ENCODE measurements around the gene PLEKHB1.

Gene PLEKHB1, protein sequence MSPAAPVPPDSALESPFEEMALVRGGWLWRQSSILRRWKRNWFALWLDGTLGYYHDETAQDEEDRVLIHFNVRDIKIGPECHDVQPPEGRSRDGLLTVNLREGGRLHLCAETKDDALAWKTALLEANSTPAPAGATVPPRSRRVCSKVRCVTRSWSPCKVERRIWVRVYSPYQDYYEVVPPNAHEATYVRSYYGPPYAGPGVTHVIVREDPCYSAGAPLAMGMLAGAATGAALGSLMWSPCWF
- 12.2 to 18.7 reads per million in 2 donors for total RNA-seq

DNA sequence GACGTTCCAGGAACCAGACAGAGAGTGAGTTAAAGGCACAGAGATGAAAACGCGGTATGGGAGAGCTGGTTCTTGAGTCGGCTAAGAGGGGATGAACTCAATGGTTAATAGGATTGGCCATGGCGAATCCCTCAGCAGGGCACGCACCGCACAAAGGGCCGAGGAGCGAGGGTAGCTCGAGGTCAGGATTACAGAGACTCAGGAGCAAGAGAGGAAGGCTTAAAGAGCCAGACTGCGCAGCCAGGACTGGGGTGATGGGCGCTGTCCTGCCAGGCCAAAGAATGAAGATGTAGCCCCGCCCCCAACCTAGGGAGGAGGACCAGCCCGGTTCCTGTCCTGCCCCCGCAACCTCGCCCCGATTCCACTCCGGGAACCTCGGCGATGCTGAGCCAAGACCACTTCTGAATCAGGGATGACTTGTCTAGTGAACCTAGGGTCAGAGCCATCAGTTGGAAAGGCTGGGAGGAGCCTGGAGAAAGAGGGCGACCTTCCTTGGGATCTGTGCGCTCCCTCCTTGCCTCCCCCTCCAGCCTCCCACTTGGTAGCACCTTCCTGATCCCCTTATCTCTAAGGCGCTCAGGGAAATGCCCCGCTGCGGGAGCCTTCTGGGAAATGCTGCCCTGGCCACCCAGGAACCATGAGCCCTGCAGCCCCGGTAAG lies at the start of gene PLEKHB1:
TSS of gene PLEKHB1 (plus strand) at position 610 of the 660 bp plus-strand sequence. CDS start at position 638, 28 bp downstream.
- DNase-seq = no peak

DNA sequence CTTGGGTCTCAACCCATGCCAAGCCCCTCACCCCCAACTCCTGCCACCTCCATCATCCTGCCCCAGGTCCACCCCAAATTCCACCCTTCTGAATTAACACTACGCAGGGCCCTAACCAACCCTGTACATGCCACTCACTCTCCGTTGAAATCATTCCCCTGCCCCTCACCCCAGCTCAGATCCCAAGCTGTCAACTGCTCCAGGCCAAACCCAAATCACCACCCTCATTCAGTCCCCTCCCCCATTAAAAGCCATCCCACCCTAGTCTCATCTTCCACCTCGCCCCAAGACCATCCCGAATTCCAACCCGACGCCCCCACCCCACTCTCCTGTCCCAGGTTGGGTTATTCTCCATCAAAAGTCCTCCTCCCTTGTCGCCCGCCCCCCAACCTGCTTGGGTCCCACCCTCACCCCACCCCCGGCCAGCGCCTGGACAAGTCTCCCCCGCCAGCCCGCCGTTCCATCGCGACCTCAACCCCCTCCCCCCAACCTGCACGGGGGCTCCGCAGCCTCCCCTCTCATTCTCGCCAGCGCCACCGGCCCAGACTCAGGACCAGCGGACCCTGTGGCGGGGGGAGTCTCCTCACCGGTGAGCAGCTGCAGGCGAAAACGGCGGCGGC lies 48.9 kb upstream of the PLEKHB1 start:
- peak in 1 of 5 experiments; percentile 4 for DNase-seq

DNA sequence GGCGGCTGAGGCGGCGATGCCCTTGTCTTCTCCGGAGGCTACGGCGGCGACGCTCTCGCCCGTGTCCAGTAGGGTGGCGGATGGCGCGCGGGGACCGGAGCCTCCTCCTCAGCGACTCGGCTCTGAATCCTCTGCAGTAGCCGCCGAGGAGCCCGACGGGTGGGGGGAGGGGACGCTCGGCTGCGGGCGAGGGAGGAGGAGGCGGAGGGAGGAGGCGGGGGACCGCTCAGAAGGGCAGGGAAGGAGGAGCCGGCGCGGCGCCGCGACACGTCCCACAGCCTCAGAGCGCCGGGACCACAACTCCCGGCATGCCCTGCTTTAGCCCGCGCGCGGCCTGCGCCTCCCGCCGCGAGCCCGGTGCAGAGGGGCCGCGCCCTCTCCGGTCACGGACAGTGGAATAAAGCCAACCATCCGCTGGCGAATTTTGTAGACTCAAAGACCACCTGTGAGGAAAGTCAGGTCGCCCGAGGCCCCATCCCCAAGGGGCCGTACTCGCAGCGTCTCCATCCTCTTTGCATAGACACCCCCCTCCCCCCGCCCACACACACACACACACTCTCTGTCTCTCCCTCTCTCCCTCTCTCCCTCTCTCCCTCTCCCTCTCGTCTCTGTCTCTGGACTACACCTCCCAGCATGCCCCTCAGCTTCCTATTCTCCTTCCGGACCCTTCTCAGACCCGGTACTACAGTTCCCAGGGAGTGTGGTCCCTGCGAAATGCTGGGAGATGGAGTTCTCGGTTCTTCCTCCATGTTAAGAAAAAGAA lies 48.2 kb upstream of the PLEKHB1 start, which contains the start of gene FAM168A:
TSS of gene FAM168A (minus strand) at position 157 of the 763 bp plus-strand sequence. CDS start 129,638 bp downstream, outside the sequence.
- DNase-seq = peak; percentile 87 to 99 (median 88)

DNA sequence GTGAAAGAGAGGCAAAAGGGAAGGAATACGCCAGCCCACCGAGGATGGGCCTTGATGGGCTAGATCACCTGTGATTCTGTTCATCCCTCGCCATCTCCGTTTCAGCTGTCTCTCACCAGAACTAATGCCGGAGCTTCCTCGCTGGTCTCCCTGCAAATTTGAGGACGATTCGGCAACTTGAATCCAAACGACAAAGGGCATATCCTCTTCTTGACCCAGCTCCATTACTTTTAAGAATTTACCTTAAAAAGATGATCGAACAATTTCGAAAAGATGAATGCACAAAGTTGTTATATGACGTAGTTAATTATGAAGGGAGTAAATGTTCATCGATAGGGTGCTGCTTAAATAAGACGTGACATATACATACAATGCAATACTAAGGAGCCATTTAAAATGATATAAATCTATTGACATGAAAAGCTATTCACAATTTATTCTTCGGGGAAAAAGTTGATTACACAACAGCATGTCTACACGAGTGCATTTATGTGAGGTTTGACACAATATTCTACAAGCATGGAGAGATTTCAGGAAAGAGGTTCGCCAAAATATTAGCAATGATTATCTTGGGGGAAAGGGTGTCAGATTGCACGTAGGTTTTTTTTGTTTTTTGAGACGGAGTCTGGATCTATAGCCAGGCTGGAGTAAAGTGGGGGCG lies 47.5 kb upstream of the PLEKHB1 start:
- peak in 1 of 5 experiments; percentile 59 for DNase-seq

DNA sequence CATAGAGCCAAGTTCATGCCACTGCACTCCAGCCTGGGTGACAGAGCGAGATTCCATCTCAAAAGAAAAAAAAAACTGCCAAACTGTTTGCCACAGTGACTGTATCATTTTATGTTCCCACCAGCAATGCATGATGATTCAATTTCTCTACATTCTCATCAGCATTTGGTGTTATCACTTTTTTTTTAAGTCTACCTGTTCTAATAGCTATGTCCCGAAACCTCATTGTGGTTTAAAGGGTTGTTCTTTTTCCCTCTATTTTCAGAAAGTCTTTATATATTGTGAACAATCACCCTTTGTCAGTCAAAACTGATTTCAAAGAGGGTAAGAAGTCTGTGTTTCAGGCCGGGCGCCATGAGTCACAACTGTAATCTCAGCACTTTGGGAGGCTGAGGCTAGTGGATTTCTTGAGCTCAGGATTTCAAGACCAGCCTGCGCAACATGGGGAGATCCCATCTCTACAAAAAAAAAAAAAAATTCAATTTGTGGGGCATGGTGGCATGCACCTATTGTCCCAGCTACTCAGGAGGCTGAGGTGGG lies 33.7 kb upstream of the PLEKHB1 start:
- DNase-seq = no peak

DNA sequence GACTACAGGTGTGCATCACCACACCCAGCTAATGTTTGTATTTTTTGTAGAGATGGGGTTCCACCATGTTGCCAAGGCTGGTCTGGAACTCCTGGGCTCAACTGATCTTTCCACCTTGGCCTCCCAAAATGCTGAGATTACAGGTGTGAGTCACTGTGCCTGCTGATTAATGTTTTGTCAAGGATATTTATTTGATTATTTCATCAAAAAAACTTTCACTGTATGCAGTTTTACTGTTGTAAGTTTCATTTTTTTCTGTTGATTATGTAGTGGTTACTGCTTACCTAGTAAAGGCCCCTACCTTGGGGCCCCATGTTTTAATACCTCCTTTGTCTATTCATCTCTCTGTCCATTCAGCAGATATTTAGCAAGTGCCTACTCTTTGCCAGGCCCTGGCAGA lies 31.8 kb upstream of the PLEKHB1 start:
- DNase-seq = no peak

DNA sequence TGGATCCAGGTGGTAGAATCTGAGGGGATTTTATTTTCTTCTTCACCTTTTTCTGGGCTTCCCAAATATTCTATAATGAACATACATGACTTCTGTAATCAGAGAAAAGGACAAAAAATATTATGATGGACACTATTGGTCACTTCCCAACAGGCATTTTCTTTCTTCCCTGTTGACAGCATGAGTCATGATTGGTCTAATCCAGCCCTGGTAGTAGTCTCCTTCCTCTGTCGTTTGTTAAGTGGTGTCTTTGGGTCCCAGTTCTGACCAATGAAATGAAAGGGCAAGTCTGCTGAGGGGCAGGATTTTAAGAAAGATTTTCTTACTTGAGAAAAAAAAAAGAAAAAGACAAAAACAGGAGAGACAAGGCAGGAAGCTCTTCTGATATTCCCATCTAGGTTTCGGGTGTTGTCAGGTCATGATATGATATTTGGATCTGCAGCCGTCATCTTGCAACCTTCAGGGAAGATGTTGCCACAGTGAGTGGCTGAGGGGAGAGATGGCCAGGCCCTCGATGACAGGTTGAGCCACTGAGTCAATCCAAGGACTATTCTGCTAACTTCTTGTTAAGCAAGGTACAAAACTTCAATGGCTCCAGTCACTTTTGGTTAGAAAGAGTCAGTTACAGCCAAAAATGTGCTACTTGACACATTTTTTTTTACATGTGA lies 23.3 kb upstream of the PLEKHB1 start:
- no peak for DNase-seq

DNA sequence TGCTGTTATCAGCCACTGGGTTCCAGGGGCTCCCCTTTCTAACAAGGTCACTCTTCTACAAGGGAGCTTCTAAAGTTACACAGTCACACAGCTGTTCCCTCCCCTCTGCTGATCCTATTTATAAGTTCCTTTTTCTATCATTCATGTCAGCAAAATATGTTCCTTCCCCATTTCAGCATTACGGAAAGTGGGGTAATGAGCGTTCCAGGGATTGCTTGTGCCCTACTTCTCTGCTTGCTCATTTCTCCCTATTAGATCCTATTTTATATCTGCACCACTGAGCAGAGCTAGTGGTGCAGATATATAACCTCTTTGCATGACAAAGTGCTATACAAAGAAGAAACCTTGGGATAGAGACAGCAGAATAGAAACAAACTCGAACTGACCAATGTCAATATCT lies 22.7 kb upstream of the PLEKHB1 start:
- DNase-seq = no peak

DNA sequence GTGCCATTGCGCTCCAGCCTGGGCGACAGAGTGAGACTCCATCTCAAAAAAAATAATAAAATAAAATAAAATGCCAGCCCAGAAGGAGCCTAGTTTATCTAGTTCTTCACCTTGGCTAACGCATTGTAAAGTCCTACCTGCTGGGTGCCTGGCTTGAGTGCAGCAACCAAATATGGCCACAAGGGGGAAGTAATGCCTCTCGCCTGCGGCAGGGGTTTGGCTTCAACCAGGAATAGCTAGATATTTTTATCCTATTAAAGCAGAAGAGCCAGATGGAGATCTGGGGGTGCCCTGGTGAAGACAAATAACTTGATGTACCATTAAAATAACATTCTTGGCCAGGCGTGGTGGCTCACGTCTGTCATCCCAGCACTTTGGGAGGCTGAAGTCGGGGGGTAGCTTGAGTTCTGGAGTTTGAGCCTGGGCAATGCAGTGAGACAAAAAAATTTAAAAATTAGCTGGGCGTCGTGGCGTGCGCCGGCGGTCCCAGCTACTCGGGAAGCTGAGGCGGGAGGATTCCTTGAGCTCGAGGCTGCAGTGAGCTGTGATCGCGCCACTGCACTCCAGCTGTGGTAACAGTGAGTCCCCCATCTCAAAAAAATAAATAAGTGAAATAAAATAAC lies 20.6 kb upstream of the PLEKHB1 start:
- DNase-seq = peak; percentile 33 to 67 (median 54)

DNA sequence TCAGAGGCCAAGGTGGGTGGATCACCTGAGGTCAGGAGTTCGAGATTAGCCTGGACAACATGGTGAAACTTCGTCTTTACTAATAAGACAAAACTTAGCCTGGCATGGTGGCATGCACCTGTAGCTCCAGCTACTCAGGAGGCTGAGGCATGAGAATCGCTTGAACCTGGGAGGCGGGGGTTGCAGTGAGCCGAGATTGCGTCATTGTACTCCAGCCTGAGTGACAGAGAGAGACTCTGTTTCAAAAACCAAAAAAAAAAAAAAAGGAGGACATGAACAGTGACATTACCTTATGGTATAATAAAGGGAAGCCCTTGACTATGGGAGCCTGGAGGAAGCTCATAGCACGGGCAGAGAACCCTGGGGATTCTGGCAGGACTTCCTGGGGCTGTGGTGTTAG lies 16.5 kb upstream of the PLEKHB1 start:
- DNase-seq = no peak

DNA sequence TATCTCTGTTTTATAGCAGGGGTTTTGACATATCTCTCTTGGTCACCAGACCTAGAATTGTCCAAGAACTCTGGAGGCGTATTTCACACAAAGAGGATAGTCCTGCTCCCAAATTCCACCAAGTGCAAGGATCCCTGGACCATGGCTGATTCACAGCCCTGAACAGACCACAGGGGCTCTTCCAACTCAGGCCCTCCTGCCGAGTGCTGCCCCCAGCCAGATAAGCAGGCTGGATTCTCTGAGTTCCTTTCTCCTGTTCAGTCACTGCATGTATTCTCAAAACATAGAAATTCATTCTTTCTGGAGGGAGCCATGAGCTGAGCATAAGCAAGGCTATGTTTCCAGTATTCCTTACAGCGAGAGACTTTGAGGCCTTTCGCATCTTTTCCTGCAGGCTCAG lies 13.4 kb upstream of the PLEKHB1 start:
- DNase-seq = no peak

DNA sequence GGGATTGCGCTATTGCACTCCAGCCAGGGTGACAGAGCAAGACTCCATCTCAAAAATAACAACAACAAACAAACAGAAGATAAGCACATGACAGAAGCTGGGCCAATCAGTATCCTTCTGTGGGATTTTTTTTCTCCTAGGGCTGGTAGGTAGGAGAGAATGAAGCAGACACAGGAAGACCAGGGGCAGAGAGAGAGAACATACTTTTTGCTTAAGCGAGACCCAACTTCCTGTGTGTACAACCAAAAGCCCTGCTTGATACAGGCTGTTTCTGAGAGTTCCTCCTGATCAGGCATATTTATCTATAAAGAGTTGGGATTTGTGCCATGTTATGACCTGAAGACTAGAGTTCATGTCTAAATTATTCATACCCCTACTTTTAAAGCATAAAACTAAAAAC lies 12.4 kb upstream of the PLEKHB1 start:
- DNase-seq = peak in 1 of 5 experiments; percentile 45

DNA sequence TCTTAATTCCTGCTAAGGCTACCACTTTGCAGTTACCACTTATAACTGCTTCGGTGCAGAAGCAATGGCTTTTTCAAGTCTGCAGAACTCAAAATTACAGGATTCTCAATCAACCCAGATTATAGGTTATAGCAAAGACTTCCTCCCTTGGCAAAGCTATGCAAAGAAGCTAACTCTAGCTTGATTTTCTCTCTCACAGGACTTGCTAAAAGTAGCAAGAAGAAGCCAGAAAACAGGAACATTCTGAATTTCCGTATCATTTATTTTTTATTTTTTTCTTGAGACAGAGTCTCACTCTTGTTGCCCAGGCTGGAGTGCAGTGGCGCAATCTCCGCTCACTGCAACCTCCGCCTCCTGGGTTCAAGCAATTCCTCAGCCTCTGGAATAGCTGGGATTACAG lies 10.7 kb upstream of the PLEKHB1 start:
- no peak for DNase-seq

DNA sequence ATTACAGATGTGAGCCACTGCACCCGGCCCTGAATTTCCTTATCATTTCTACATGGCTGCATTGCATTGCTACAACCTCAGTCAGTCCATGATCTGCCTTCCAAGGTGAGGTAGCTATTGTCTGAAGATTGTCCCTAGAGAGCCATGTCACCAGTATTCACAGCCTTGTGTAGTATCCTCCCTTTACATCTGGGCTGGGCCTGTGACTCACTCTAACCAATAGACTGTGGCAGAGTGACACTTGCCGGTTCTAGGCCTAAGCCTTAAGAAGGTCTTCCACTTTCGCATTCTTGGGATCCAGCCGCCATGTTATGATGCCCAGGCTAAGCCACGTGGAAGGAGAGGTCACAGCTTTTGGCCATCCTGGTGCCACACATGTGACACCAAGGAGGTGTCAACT lies 10.1 kb upstream of the PLEKHB1 start:
- no peak for DNase-seq

DNA sequence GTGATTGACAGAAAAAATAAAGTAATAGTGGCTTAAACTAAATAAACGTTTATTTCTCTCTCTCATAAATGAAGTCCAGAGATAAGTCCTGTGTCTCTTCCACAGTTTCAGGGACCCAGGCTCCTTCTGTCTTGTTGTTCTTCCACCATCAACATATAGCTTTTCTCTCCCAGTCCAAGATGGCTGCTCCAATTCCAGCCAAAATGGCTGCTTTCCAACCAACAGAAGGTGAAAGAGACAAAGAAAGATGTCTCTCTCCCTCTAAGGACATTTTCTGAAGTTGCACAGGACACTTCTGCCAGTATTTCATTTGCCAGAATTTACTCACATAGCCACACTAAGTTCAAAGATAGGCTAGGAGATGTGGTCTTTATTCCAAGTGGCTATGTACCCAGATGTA lies 9.4 kb upstream of the PLEKHB1 start:
- DNase-seq = no peak

DNA sequence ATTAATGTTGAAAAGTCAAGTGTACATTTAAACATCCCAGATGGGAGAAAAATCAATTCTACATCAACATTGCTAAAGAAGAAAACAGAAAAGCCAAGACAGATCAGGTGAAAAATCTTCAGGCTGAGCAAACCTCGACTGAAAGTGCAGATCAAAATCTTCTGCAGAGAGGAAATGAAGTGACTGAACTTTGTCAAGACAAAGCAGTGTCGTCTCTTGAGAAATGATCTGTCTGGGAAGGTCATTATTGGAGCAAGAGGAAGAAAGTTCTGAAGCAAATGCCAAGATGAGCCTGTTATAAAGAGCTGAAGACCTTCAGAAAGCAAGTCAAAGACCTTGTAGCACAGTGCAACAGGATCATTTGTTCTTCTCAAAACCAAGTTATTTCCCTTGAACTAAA lies 5.8 kb upstream of the PLEKHB1 start:
- peak in 1 of 5 experiments; percentile 67 for DNase-seq

DNA sequence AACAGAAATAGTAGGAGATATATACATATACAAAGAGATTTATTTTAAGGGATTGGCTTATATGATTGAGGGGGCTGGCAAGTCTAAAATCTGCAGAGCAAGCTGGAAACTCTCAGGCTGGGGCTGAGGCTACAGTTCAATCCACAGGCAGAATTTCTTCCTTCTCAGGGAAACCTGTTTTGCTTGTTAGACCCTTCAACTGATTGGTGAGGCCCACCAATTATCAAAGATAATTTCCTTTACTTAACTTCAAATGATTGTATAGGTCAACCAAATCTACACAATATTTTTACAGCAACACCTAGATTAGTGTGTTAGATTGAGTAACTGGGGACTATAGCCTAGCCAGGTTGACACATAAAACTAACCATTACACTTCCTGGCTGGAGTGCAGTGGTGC lies 4.7 kb upstream of the PLEKHB1 start:
- DNase-seq = no peak

DNA sequence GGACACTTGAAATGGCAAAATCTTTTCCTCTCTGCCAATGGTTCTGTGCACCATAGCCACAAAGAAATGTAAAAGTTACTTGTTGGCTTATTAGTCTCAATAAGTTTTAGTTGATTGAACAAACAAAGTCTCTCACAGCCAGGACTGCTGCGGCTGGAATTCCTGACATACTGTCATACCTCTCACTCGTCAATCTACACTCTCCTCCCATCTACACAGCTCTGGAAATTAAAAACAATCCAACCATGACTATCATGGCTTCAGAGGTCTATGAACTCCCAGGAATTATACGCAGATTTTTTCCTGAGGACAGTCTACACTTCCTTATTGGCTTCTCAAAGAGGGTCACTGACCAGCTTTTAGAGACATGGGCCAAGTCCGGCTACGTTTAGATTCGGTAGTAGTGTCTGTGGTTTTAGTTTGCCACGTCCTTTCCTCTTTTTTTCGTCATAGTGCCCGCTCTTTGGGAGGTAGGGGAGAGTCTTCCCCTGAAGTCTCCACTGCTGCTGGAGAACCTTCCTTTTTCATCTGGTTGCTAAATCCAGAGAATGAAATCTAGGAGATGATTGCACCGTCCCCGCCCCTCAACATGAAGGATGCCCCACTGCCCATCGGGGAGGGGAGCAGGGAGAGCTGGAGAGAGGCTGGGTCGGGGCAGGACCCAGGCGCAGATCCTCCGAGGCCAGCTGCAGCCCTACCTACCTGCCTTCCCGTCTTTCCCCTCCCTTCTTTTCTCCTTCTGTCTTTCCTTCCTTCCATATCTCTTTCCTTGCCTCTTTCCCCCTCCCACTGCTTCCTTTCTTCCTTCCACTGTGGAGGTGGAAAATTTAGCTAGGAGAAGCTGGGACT lies 1.0 kb upstream of the PLEKHB1 start:
- DNase-seq = no peak

DNA sequence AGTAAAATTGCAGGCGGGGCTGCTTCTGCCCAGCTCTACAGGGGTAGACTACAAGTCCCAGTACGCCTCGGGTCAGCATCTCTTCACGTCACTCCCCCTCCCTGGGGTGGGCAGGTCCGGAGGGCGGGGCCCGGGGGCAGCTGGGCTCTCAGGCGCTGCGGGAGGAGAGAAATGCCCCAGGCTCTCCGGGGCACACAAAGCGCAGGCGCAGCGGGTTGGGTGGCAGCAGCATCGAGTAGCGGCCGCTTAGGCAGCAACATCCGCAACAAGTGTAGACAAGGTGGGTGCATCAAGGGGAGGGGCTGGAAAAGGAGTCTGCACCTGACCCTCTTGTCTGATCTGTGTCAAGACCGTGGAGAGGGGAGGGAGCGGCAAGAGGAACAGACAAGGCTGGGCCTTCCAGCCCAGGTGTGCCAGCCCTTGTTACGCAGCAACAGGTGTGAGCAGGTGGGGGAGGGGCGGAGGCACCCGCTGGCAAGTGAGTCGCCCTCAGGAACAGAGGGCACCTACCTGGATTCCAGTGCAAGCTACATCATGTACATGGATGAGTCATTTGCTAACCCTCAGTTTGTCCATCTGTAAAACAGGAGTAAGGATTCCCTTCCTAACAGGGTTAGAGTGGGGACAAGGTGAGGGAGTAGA lies 1.2 kb downstream of the PLEKHB1 start:
- DNase-seq = peak; percentile 75 to 95 (median 89)

DNA sequence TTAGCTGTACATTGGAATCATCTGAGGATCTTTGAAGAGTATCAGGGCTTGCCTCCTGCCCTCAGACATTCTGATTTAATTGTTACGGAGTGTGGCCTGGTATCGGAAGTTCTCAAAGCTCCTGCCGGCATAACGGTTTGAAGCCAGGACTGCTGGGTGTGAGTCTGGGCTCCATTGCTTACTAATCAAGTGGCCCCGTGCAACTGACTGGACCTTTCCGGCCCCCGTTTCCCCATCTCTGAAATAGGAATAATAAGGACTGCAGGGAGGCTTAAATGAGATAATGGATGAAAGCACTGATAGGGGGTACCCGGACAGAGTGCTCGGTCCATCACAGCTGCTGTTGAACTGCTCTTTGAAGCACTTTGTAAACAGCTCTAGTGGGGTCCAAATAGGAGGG lies 1.7 kb downstream of the PLEKHB1 start:
- no peak for DNase-seq

All from T-helper 2 cell (primary cell).